Skeletal muscle tissue (tissue), 4 donors: ENCODE results near the gene LDB3. TPM values are rescaled to one million over a fixed set of nuclear protein-coding genes. Genes with fewer than 3 reads are reported as not detected.

Source experiments
- H3K27ac ChIP-seq: one replicate; pipeline ENCODE4 v1.7.0; 2013; ENCODE audit warnings: mild to moderate bottlenecking, low read depth, low read length, inconsistent platforms
- H3K27me3 ChIP-seq, 3 donors: one replicate each; pipeline ENCODE4 v1.7.0; 2013; ENCODE audit warnings: low read length in 3 of 3; ENCODE audit not compliant: control insufficient read depth in 3 of 3, insufficient read depth in 3 of 3
- H3K36me3 ChIP-seq, 3 donors: one replicate each; pipeline ENCODE4 v1.7.0; 2013; ENCODE audit warnings: low read length in 3 of 3; ENCODE audit not compliant: control insufficient read depth in 3 of 3, insufficient read depth in 3 of 3
- H3K4me1 ChIP-seq, 3 donors: one replicate each; pipeline ENCODE4 v1.7.0; 2013; ENCODE audit warnings: low read length in 3 of 3, mild to moderate bottlenecking in 3 of 3; ENCODE audit not compliant: control insufficient read depth in 3 of 3, insufficient read depth in 3 of 3
- H3K4me3 ChIP-seq, 3 donors: one replicate each; pipeline ENCODE4 v1.7.0; 2013; ENCODE audit warnings: low read length in 3 of 3
- H3K9ac ChIP-seq, 3 donors: one replicate each; pipeline ENCODE4 v1.7.0; 2013; ENCODE audit warnings: low read length in 3 of 3, mild to moderate bottlenecking in 3 of 3, moderate library complexity in 2 of 3, low read depth in 1 of 3
- H3K9me3 ChIP-seq, 3 donors: one replicate each; pipeline ENCODE4 v1.7.0; 2013; ENCODE audit warnings: low read length in 3 of 3; ENCODE audit not compliant: control insufficient read depth in 3 of 3
- total RNA-seq: library from RNA; depleted of rRNA; stranded (reverse); fragments of >200 nt; gene quantifications from one replicate; pipeline ENCODE4 v1.2.3, GENCODE V29; 2014
- donor health status: Osteomylitis.

Gene LDB3
- total RNA-seq, 1 donor from 2014 or later, result 87.7 TPM

DNA sequence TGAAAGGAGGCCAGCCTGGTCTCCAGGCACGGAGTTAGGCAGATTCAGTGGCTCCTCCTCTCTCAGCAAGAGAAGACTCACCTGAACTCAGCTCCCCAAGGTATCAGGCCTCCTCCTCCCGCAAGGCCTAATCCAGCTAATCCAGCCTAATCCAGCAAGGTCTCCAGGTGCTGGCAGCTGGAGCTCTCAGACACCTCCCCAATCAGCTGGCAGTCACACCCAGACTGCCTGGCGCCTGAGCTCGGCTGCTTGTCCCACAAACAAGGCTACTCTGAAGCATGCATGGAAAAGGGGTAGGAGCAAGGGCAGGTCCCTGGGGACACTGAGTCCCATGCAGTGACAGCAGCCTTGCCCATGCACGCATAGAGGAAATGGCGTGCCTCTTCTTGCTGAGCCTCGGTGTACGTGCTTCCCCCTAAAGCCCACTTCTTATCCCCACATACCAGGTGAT lies 17.3 kb upstream of the LDB3 start:
- Histone ChIP-seq H3K36me3 (no peaks in the 10 kb centered on the region), H3K4me3 (no peak overlapping the region), H3K9me3 (no peaks in the 10 kb centered on the region), H3K4me1 (peaks cover 30 to 37% (median 33%) of the 10 kb centered on the region in 3 donors), H3K9ac (peak overlapping the region in 1 of 3 donors; percentile 7), H3K27me3 (peaks cover 0 to 3% (median 0%) of the 10 kb centered on the region in 3 donors), H3K27ac (no peak overlapping the region)

DNA sequence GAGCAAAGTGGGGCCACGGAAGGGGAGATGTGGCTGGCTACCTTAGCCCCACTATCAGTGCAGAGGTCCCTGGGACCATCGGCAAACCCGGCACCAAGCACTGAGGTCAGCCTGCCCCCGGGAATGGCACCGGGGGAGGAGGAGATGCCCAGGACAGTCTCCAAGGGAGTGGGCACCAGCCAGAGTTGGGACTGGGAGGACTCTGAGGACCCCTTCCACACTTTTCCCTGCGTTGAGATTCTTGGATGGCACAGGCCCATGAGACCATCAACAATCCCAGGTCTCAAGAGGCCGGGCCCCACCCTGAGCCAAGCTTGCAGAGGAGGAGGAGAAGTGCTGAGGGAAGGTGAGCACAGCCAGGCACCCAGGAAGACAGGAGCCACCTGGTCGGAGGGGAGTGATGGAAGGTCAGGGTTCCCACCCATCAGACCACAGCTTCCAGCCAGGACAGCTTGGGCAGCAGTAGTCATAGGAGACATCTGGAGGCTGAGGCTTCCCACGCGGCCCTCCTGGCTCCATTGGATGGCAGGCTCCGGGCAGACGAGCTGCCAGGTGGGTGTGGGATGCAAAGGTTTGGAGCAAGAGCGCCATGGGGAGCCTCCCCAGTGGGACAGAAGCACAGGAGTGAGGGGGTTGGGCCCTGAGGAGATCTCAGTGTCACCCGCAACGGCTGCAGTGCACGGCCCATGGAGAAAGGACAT lies 16.5 kb upstream of the LDB3 start:
- Histone ChIP-seq H3K4me3 (no peak overlapping the region), H3K9me3 (no peaks in the 10 kb centered on the region), H3K27me3 (peaks cover 0 to 3% (median 0%) of the 10 kb centered on the region in 3 donors), H3K4me1 (peaks cover 30 to 37% (median 33%) of the 10 kb centered on the region in 3 donors), H3K27ac (no peak overlapping the region), H3K9ac (no peak overlapping the region), H3K36me3 (no peaks in the 10 kb centered on the region)

DNA sequence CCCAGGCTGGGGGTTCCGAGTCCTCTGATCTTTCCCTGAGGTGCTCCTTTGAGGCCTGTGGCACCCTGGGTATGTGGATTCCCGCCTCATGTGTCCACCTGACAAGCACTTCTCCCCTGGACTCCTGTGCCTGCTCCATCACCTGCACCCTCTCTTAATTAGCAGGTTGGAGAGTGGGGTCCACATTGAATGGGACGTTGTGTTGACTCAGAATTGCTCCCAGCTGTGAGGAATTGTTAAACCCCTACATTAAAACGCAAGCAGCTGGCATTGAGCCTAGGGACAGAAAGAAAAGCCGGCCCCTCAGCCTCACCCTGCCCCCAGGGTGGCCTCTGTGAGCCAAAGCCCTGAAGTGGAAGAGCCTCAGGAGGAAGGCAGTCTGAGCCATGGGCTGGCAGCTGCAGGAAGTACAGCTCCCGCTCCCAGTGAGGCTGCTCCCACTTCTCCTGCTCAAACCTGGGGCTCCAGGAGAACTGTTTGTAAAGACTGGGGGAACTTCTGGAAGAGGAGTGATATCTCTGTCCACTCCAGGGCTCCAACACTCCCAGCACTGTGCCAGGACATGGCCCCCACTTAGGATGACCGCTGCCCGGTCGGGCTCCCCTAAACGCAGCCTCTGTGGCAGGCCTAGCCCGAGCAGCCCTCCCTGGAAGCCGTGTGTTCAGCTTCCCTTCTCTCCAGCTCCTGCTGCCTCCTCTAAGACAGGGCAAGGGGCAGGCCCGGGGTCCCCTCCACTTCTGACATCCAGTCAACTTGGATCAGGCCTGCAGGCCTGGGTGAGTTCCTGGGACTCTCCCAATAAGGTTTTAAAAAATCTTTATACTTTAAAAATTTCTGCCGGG lies 15.7 kb upstream of the LDB3 start:
- Histone ChIP-seq H3K4me3 (no peak overlapping the region), H3K4me1 (peaks cover 30 to 37% (median 33%) of the 10 kb centered on the region in 3 donors), H3K27me3 (peaks cover 0 to 3% (median 0%) of the 10 kb centered on the region in 3 donors), H3K9ac (no peak overlapping the region), H3K27ac (no peak overlapping the region), H3K36me3 (no peaks in the 10 kb centered on the region), H3K9me3 (no peaks in the 10 kb centered on the region)

DNA sequence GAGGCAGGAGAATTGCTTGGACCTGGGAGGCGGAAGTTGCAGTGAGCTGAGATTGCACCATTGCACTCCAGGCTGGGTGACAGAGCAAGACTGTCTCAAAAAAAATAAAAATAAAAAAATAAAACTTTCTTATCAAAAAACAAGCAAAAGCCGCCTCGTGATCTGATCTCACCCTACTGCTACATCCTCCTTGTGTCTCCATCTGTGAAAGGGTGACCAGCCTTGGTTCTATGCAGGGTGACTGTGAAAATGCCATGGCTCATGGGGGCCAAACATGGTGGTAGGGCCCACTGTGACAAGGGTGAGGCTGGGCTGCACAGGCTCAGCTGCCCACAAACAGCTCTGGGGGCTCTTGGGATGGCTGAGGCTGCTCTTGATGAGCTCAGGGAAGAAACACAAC lies 14.9 kb upstream of the LDB3 start:
- H3K4me1 ChIP-seq, result peaks cover 27 to 37% (median 34%) of the 10 kb centered on the region in 3 donors
- no peak overlapping the region for H3K27ac ChIP-seq
- no peak overlapping the region for H3K9ac ChIP-seq
- no peak overlapping the region for H3K4me3 ChIP-seq
- peaks cover 0 to 3% (median 0%) of the 10 kb centered on the region in 3 donors for H3K27me3 ChIP-seq
- no peaks in the 10 kb centered on the region for H3K36me3 ChIP-seq
- H3K9me3 ChIP-seq, result no peaks in the 10 kb centered on the region

DNA sequence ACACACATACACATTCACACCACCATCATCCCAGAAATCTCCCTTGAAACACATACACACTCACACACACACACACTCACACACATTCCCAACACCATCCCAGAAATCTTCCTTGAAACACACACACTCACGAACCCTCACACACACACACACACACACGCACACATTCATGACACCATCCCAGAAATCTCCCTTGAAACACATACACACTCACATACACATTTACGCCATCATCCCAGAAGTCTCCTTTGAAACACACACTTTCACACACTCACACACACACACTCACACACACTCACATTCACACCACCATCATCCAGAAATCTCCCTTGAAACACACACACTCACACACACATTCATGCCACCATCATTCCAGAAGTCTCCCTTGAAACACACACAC lies 14.3 kb upstream of the LDB3 start:
- H3K27me3 ChIP-seq, result peaks cover 0 to 3% (median 0%) of the 10 kb centered on the region in 3 donors
- no peak overlapping the region for H3K9ac ChIP-seq
- H3K27ac ChIP-seq, result no peak overlapping the region
- H3K4me1 ChIP-seq, result peaks cover 21 to 31% (median 30%) of the 10 kb centered on the region in 3 donors
- no peaks in the 10 kb centered on the region for H3K36me3 ChIP-seq
- no peaks in the 10 kb centered on the region for H3K9me3 ChIP-seq
- no peak overlapping the region for H3K4me3 ChIP-seq

DNA sequence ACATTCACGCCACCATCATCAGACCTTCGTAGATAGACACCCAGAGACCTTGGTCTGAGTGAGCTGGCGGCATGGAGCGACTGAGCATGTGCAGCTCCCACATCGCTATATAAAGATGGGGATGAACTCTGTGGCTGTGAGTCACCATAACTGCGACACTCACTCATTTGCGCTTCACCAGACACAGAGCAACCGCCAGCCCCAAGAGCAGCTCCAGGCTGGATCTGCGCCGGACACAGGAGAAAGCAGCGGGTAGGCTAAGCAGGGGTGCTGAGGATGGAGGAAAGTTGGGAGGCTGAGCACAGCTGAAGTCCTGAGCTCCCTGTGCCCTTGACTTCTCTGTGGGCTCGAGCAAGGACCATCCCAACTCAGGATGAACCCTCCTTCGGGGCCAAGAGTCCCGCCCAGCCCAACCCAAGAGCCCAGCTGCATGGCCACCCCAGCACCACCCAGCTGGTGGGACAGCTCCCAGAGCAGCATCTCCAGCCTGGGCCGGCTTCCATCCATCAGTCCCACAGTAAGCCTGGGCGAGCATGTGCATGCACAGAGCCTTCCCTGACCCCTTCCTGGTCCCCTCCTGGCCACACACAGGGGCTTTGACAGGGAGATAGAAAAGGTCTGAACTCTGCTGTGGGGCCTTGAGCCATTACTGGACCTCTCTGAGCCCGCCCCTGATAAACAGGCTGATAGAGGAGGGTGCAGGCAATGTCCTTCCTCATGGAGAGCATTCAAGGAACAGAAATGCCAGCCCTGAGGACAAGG lies 13.7 kb upstream of the LDB3 start, which contains the start of gene OPN4:
Gene OPN4 (plus strand): TSS at position 137 of the 762 bp plus-strand sequence. CDS start 237 bp downstream, at position 374.
- Histone ChIP-seq H3K9me3 (no peaks in the 10 kb centered on the region), H3K27me3 (peaks cover 0 to 3% (median 0%) of the 10 kb centered on the region in 3 donors), H3K4me1 (peaks cover 15 to 25% (median 24%) of the 10 kb centered on the region in 3 donors), H3K4me3 (no peak within 1 kb of the TSS), H3K27ac (no peak within 1 kb of the TSS), H3K36me3 (no peaks in the 10 kb centered on the region), H3K9ac (no peak within 1 kb of the TSS)

DNA sequence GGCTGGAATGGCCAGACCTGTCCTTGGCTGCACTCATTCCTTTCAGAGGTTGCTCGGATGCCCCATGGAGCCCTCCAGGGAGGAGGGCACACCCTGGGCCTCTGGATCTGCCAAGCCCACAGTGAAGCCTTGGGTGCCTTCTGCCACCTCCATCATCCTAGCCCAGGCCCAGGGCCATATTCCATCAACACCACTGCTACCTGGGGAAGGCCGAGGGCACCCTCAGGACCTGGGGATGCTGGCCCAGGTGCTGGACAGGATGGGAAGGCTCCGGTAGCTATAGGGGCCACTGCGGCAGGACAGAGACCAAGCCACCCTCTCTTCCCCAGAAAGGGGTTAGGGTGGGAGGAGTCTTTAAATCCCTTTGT lies 13.2 kb upstream of the LDB3 start:
- H3K9me3 ChIP-seq, result no peaks in the 10 kb centered on the region
- H3K27me3 ChIP-seq, result peaks cover 0 to 3% (median 0%) of the 10 kb centered on the region in 3 donors
- no peak overlapping the region for H3K27ac ChIP-seq
- H3K9ac ChIP-seq, result no peak overlapping the region
- H3K4me3 ChIP-seq, result no peak overlapping the region
- H3K4me1 ChIP-seq, result peaks cover 9 to 20% (median 19%) of the 10 kb centered on the region in 3 donors
- H3K36me3 ChIP-seq, result no peaks in the 10 kb centered on the region

DNA sequence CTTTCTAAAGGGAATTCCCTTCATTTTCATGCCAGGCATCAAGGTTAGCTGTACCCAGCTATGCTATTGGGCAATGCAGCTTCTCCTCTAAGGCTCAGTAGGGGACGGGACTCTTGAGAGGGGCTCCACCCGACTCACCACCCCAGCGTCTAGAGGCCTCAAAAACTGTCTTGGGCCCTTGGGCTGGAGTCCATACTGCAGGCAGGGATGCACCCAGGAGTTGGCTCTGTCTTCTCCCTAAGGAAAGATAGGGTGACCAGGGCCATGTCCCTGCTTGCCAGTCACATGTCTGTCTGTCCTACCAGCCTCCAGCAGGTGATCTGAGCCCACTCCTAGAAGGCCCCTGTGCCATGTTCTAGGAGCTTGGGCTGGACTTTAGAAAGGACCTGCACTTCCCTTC lies 12.7 kb upstream of the LDB3 start:
- H3K9ac ChIP-seq, result no peak overlapping the region
- H3K27ac ChIP-seq, result no peak overlapping the region
- no peak overlapping the region for H3K4me3 ChIP-seq
- H3K4me1 ChIP-seq, result peaks cover 5 to 20% (median 17%) of the 10 kb centered on the region in 3 donors
- H3K9me3 ChIP-seq, result no peaks in the 10 kb centered on the region
- peaks cover 0 to 3% (median 0%) of the 10 kb centered on the region in 3 donors for H3K27me3 ChIP-seq
- H3K36me3 ChIP-seq, result no peaks in the 10 kb centered on the region

DNA sequence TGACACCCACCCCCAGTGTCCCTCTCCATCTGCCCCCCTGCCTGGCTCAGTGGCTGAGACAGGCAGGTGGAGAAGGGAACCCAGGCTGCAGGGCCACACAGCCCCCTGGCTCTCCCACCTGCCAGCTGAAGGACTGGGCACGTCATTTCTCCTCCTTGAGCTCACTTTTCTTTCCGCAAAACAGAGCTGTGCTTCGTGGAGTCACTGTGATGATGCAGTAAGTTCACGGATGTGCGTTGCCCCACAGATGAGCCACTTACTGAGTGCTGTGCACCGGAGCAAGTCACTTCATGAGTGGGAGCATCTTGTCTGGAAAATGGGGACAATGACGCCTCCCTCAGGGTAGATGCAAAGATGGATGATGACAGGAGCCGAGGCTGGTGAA lies 11.3 kb upstream of the LDB3 start:
- Histone ChIP-seq H3K4me3 (peak overlapping the region in 1 of 3 donors; percentile 13), H3K4me1 (peaks cover 10 to 20% (median 19%) of the 10 kb centered on the region in 3 donors), H3K27ac (no peak overlapping the region), H3K27me3 (peaks cover 0 to 3% (median 0%) of the 10 kb centered on the region in 3 donors), H3K9ac (no peak overlapping the region), H3K9me3 (no peaks in the 10 kb centered on the region), H3K36me3 (no peaks in the 10 kb centered on the region)
